ENCODE data around the gene EFHC1. TPM values are rescaled to one million over a fixed set of nuclear protein-coding genes. Genes with fewer than 3 reads are reported as not detected.

The EFHC1 gene
- polyA plus RNA-seq, 4 donors: 10.4 to 23.8 (median 19.7) TPM

GRCh38 chr6:52482903-52483670 lies 62.9 kb downstream of the EFHC1 start:
- DNase-seq: peak; percentile 77 to 89
- Histone ChIP-seq H3K27me3 (ENCODE audit: control insufficient read depth in 3 of 3, insufficient read depth in 3 of 3, low read length in 3 of 3) (no peaks in the 10 kb centered on the region), H3K36me3 (ENCODE audit: control insufficient read depth in 3 of 3, insufficient read depth in 2 of 3, low read depth in 1 of 3, low read length in 3 of 3) (no peaks in the 10 kb centered on the region), H3K9me3 (ENCODE audit: control insufficient read depth in 2 of 2, insufficient read depth in 1 of 2, low read depth in 1 of 2, low read length in 1 of 2) (no peaks in the 10 kb centered on the region), H3K4me3 (ENCODE audit: low read depth in 1 of 3, low read length in 3 of 3) (no peak overlapping the region), H3K4me1 (ENCODE audit: control insufficient read depth in 3 of 3, insufficient read depth in 2 of 3, low read depth in 1 of 3, low read length in 2 of 3) (peaks cover 0 to 10% (median 4%) of the 10 kb centered on the region in 3 donors), H3K27ac (ENCODE audit: low read depth in 1 of 3, low read length in 2 of 3) (peak overlapping the region; percentile 0 to 76 (median 15))
- peak; percentile 94 for FAIRE-seq
- 18 to 69% (median 45%) methylated on average over 7 of the region's 7 CpGs for WGBS, 3 donors

GRCh38 chr6:52483671-52484003 lies 63.5 kb downstream of the EFHC1 start:
- WGBS, 3 donors: 84 to 91% (median 86%) methylated on average over 3 of the region's 3 CpGs
- H3K9me3 ChIP-seq (ENCODE audit: control insufficient read depth in 2 of 2, insufficient read depth in 1 of 2, low read depth in 1 of 2, low read length in 1 of 2): no peaks in the 10 kb centered on the region
- no peaks in the 10 kb centered on the region for H3K36me3 ChIP-seq (ENCODE audit: control insufficient read depth in 3 of 3, insufficient read depth in 2 of 3, low read depth in 1 of 3, low read length in 3 of 3)
- DNase-seq (no peak), FAIRE-seq (no peak)
- peaks cover 0 to 10% (median 4%) of the 10 kb centered on the region in 3 donors for H3K4me1 ChIP-seq (ENCODE audit: control insufficient read depth in 3 of 3, insufficient read depth in 2 of 3, low read depth in 1 of 3, low read length in 2 of 3)
- H3K27me3 ChIP-seq (ENCODE audit: control insufficient read depth in 3 of 3, insufficient read depth in 3 of 3, low read length in 3 of 3): no peaks in the 10 kb centered on the region
- H3K27ac ChIP-seq (ENCODE audit: low read depth in 1 of 3, low read length in 2 of 3): peak overlapping the region in 1 of 3 donors; percentile 76
- H3K4me3 ChIP-seq (ENCODE audit: low read depth in 1 of 3, low read length in 3 of 3): no peak overlapping the region

GRCh38 chr6:52489881-52490280 lies 69.7 kb downstream of the EFHC1 start:
- H3K27me3 ChIP-seq (ENCODE audit: control insufficient read depth in 3 of 3, insufficient read depth in 3 of 3, low read length in 3 of 3): no peaks in the 10 kb centered on the region
- 70 to 89% (median 86%) methylated on average over 5 of the region's 5 CpGs for WGBS, 3 donors
- H3K4me1 ChIP-seq (ENCODE audit: control insufficient read depth in 3 of 3, insufficient read depth in 2 of 3, low read depth in 1 of 3, low read length in 2 of 3): peaks cover 0 to 13% (median 0%) of the 10 kb centered on the region in 3 donors
- H3K9me3 ChIP-seq (ENCODE audit: control insufficient read depth in 2 of 2, insufficient read depth in 1 of 2, low read depth in 1 of 2, low read length in 1 of 2): peaks cover 0 to 2% of the 10 kb centered on the region in 2 donors
- H3K27ac ChIP-seq (ENCODE audit: low read depth in 1 of 3, low read length in 2 of 3): no peak overlapping the region
- no peak for FAIRE-seq
- DNase-seq: no peak
- peaks cover 0 to 2% (median 0%) of the 10 kb centered on the region in 3 donors for H3K36me3 ChIP-seq (ENCODE audit: control insufficient read depth in 3 of 3, insufficient read depth in 2 of 3, low read depth in 1 of 3, low read length in 3 of 3)
- H3K4me3 ChIP-seq (ENCODE audit: low read depth in 1 of 3, low read length in 3 of 3): no peak overlapping the region

GRCh38 chr6:52491203-52492069 lies 71.3 kb downstream of the EFHC1 start:
- 56 to 86% (median 75%) methylated on average over 14 of the region's 14 CpGs for WGBS, 3 donors
- peaks cover 0 to 2% (median 0%) of the 10 kb centered on the region in 3 donors for H3K36me3 ChIP-seq (ENCODE audit: control insufficient read depth in 3 of 3, insufficient read depth in 2 of 3, low read depth in 1 of 3, low read length in 3 of 3)
- H3K27me3 ChIP-seq (ENCODE audit: control insufficient read depth in 3 of 3, insufficient read depth in 3 of 3, low read length in 3 of 3): no peaks in the 10 kb centered on the region
- H3K27ac ChIP-seq (ENCODE audit: low read depth in 1 of 3, low read length in 2 of 3): peak overlapping the region in 1 of 3 donors; percentile 52
- H3K4me3 ChIP-seq (ENCODE audit: low read depth in 1 of 3, low read length in 3 of 3): no peak overlapping the region
- peaks cover 0 to 5% of the 10 kb centered on the region in 2 donors for H3K9me3 ChIP-seq (ENCODE audit: control insufficient read depth in 2 of 2, insufficient read depth in 1 of 2, low read depth in 1 of 2, low read length in 1 of 2)
- FAIRE-seq (no peak), DNase-seq (no peak)
- H3K4me1 ChIP-seq (ENCODE audit: control insufficient read depth in 3 of 3, insufficient read depth in 2 of 3, low read depth in 1 of 3, low read length in 2 of 3): peaks cover 0 to 13% (median 0%) of the 10 kb centered on the region in 3 donors

GRCh38 chr6:52493669-52494068 lies 73.5 kb downstream of the EFHC1 start:
- FAIRE-seq (no peak), DNase-seq (no peak)
- Histone ChIP-seq H3K27ac (ENCODE audit: low read depth in 1 of 3, low read length in 2 of 3) (no peak overlapping the region), H3K4me3 (ENCODE audit: low read depth in 1 of 3, low read length in 3 of 3) (no peak overlapping the region), H3K36me3 (ENCODE audit: control insufficient read depth in 3 of 3, insufficient read depth in 2 of 3, low read depth in 1 of 3, low read length in 3 of 3) (peaks cover 0 to 6% (median 0%) of the 10 kb centered on the region in 3 donors), H3K4me1 (ENCODE audit: control insufficient read depth in 3 of 3, insufficient read depth in 2 of 3, low read depth in 1 of 3, low read length in 2 of 3) (peaks cover 0 to 13% (median 0%) of the 10 kb centered on the region in 3 donors), H3K27me3 (ENCODE audit: control insufficient read depth in 3 of 3, insufficient read depth in 3 of 3, low read length in 3 of 3) (no peaks in the 10 kb centered on the region), H3K9me3 (ENCODE audit: control insufficient read depth in 2 of 2, insufficient read depth in 1 of 2, low read depth in 1 of 2, low read length in 1 of 2) (peaks cover 0 to 5% of the 10 kb centered on the region in 2 donors)
- 57 to 85% (median 69%) methylated on average over 3 of the region's 3 CpGs for WGBS, 3 donors

GRCh38 chr6:52494298-52495072 lies 74.3 kb downstream of the EFHC1 start:
- H3K36me3 ChIP-seq (ENCODE audit: control insufficient read depth in 3 of 3, insufficient read depth in 2 of 3, low read depth in 1 of 3, low read length in 3 of 3): peaks cover 0 to 10% (median 0%) of the 10 kb centered on the region in 3 donors
- peak overlapping the region in 1 of 3 donors; percentile 36 for H3K27ac ChIP-seq (ENCODE audit: low read depth in 1 of 3, low read length in 2 of 3)
- peaks cover 0 to 5% of the 10 kb centered on the region in 2 donors for H3K9me3 ChIP-seq (ENCODE audit: control insufficient read depth in 2 of 2, insufficient read depth in 1 of 2, low read depth in 1 of 2, low read length in 1 of 2)
- no peak overlapping the region for H3K4me3 ChIP-seq (ENCODE audit: low read depth in 1 of 3, low read length in 3 of 3)
- no peak for FAIRE-seq
- no peaks in the 10 kb centered on the region for H3K27me3 ChIP-seq (ENCODE audit: control insufficient read depth in 3 of 3, insufficient read depth in 3 of 3, low read length in 3 of 3)
- DNase-seq: peak in 1 of 2 donors; percentile 49
- WGBS, 3 donors: 86 to 92% (median 88%) methylated on average over 7 of the region's 7 CpGs
- peaks cover 0 to 13% (median 0%) of the 10 kb centered on the region in 3 donors for H3K4me1 ChIP-seq (ENCODE audit: control insufficient read depth in 3 of 3, insufficient read depth in 2 of 3, low read depth in 1 of 3, low read length in 2 of 3)

GRCh38 chr6:52495922-52496321 lies 75.8 kb downstream of the EFHC1 start:
- FAIRE-seq (no peak), DNase-seq (no peak)
- no peaks in the 10 kb centered on the region for H3K27me3 ChIP-seq (ENCODE audit: control insufficient read depth in 3 of 3, insufficient read depth in 3 of 3, low read length in 3 of 3)
- 69 to 73% (median 69%) methylated on average over 3 of the region's 3 CpGs for WGBS, 3 donors
- peaks cover 0 to 5% of the 10 kb centered on the region in 2 donors for H3K9me3 ChIP-seq (ENCODE audit: control insufficient read depth in 2 of 2, insufficient read depth in 1 of 2, low read depth in 1 of 2, low read length in 1 of 2)
- H3K27ac ChIP-seq (ENCODE audit: low read depth in 1 of 3, low read length in 2 of 3): peak overlapping the region in 1 of 3 donors; percentile 17
- H3K4me1 ChIP-seq (ENCODE audit: control insufficient read depth in 3 of 3, insufficient read depth in 2 of 3, low read depth in 1 of 3, low read length in 2 of 3): peaks cover 0 to 13% (median 0%) of the 10 kb centered on the region in 3 donors
- H3K4me3 ChIP-seq (ENCODE audit: low read depth in 1 of 3, low read length in 3 of 3): no peak overlapping the region
- H3K36me3 ChIP-seq (ENCODE audit: control insufficient read depth in 3 of 3, insufficient read depth in 2 of 3, low read depth in 1 of 3, low read length in 3 of 3): peaks cover 0 to 22% (median 0%) of the 10 kb centered on the region in 3 donors

- peaks cover 0 to 13% (median 0%) of the 10 kb centered on the region in 3 donors for H3K4me1 ChIP-seq (ENCODE audit: control insufficient read depth in 3 of 3, insufficient read depth in 2 of 3, low read depth in 1 of 3, low read length in 2 of 3)
- no peak overlapping the region for H3K4me3 ChIP-seq (ENCODE audit: low read depth in 1 of 3, low read length in 3 of 3)
- H3K9me3 ChIP-seq (ENCODE audit: control insufficient read depth in 2 of 2, insufficient read depth in 1 of 2, low read depth in 1 of 2, low read length in 1 of 2): peaks cover 0 to 5% of the 10 kb centered on the region in 2 donors
- FAIRE-seq (no peak), DNase-seq (no peak)
- no peak overlapping the region for H3K27ac ChIP-seq (ENCODE audit: low read depth in 1 of 3, low read length in 2 of 3)
- H3K36me3 ChIP-seq (ENCODE audit: control insufficient read depth in 3 of 3, insufficient read depth in 2 of 3, low read depth in 1 of 3, low read length in 3 of 3): peaks cover 0 to 26% (median 0%) of the 10 kb centered on the region in 3 donors
- H3K27me3 ChIP-seq (ENCODE audit: control insufficient read depth in 3 of 3, insufficient read depth in 3 of 3, low read length in 3 of 3): no peaks in the 10 kb centered on the region
- 80 to 93% (median 84%) methylated on average over 2 of the region's 2 CpGs for WGBS, 3 donors
Observed at GRCh38 chr6:52496631-52497030, 76.5 kb downstream of the EFHC1 start.
